Activated CD8-positive, alpha-beta memory T cell treated with anti-CD3 and anti-CD28 coated beads, Interleukin-2, amount 50 U/mL, for 24 hours (primary cell): ENCODE measurements around the gene HEPACAM.

Source experiments
- DNase-seq: peaks from one replicate; pipeline ENCODE4 v3.0.0-alpha.2; 2020; ENCODE audit errors: extremely low read depth

The HEPACAM gene

GRCh38 chr11:124942466-124943253, 6.8 kb upstream of the HEPACAM start:
- no peak for DNase-seq

DNA sequence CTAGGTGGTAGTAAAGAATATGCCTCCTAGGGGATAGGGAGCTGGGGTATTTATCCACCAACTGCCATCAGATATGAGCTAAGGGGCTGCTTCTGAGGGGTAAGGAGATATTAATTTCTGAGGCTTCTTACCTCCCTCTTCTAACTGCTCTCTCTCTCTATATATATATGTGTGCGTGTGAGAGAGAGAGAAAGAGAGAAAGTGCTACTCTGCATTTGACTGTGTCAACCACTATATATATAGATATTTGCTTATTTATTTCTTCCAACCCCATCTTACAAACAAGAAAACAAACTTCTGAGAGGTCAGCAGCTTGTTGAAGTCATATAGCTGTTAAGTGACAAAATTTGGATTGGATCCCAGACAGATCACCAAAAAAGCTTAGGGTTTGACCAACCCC, 5.9 kb upstream of the HEPACAM start:
- DNase-seq = no peak

DNA sequence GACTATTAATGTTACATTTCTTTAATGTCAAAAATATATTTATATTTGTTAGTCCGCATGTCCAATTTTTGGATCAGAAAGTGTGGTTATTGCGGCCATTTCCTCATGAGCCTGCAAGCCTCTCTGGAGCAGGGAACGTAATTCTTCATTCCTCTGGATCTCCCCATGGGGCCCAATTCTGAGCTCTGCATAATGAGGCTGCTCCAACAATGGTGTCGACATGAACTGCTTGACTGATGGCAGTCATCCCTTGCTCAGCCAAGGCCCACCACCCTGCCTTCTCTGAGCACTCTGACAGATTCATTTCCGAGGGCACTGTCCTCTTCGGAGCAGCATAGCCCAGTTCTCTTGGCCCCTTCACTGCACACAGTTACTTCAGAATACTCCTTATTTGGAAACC, 3.1 kb upstream of the HEPACAM start:
- DNase-seq = no peak

- no peak for DNase-seq
These were observed 2.4 kb upstream of the HEPACAM start for GRCh38 chr11:124938206-124938765.

DNA sequence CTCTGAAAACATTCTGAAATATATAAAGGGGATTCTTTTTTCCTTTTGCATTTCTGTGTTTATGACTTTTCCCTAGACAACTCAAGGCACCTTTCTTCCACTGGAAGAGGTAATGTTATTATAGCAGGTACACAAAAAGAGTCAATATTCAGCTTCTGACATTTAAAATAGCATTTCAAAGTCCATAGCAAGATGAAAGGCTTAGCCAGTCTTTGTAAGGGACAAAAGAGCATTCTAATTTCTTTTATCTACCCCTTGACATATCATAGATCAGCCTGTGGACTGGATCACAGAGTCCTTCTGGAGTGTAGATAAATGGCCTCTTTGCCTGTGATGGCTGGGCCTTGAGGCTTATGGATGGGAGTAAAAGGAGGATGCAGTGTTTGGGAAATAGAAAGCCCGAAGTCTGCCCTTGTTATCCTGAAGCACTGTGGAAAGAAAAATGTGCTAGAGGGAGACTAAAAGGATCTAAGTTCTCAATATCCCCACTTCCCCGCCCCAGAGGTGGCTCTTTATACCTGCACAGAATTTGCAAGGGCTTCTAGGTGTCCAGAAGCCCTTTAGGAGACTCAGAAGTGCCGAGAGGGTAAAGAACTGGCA, 1.6 kb upstream of the HEPACAM start:
- no peak for DNase-seq

DNA sequence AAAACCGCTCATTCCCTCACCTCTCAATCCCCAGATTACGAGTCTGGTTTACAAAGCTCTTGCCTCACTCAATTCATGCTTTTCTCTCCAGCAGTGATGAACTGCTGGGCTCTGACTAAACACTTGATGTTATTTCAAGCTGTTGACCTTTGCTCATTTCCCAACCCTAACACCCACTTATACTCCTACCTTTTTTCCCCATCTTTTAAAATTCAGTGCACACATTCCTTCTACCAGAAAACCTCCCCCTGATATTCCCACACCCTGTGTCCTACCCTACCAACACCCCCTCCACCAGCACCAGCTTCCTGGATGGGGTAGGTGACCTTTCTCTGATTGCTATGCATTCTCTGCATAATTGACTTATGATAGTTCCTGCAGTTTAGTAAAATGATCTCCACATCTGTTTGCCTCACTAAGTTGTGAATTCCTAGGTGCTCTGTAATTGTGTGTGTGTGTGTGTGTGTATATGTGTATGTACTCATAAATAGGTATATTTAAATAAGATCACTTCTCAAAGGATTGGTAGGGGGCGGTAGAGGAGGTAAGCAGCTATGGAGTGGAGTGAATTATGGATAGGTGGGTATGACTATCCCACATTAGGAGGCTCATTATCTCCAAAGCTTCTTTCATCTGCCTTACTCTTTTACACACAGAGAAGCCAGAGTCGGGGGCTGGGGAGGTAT, 842 bp downstream of the HEPACAM start:
- no peak for DNase-seq

DNA sequence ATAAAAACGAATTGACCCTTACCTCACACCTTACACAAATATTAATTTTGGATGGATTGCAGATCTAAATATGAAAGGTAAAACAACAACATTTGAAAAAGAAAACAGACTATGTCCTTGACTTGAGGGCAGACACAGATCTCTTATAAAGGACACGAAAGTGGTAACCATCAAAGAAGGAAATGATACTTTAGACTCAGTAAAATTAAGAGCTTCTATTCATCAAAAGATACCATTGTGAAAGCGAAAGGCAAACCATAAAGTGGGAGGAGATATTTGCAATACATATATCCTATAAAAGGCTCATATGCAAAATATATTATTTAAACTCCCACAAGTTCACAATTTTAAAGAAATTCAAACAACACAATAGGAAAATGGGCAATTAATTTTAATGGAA, 5.0 kb downstream of the HEPACAM start:
- DNase-seq = no peak

- no peak for DNase-seq
These were observed 6.7 kb downstream of the HEPACAM start for GRCh38 chr11:124928942-124929665.

- DNase-seq = no peak
These were observed 12.6 kb downstream of the HEPACAM start for GRCh38 chr11:124923296-124923695.

- DNase-seq = no peak
These were observed 13.0 kb downstream of the HEPACAM start for GRCh38 chr11:124922831-124923230.

- peak; percentile 49 for DNase-seq
These were observed 14.8 kb downstream of the HEPACAM start for GRCh38 chr11:124920870-124921609.

DNA sequence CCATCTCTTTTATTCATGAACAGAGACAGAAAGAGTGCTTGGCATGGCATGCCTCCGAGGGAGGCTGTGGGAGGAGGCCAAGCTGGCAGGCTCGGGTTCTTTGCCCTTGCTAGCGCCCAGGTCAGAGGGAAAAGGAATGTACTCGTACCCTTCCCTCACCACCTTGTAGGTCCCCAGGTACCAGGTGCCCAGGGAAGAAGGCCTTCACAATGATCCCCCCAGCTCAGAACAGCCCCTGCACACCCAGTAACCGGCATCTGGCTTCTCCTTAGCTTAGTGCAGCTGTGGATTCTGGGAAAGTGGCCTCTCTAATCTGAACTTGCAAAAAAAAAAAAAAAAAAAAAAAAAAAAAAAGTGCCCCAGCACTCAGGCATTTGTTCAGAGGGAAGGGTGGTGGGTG, 15.5 kb downstream of the HEPACAM start:
- no peak for DNase-seq

DNA sequence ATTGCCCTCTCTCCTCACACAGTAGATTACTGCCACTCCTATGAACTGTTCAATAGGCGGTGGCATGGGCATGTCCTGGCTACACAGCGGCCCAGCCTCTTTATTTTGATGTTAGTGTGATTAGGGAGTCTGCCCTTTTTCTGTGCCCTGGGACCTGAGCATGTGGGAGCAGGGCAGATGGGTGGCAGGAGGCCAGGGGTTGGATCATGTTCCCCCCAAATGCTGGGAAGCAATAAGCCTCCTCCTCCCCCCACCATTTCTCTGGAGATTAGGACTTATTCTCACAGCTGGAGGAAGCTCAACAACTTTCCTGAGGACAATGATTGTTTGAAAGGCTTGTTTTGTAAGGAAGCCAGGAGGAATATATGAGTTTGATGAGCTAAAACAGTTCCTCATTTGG, 15.9 kb downstream of the HEPACAM start:
- DNase-seq = no peak

DNA sequence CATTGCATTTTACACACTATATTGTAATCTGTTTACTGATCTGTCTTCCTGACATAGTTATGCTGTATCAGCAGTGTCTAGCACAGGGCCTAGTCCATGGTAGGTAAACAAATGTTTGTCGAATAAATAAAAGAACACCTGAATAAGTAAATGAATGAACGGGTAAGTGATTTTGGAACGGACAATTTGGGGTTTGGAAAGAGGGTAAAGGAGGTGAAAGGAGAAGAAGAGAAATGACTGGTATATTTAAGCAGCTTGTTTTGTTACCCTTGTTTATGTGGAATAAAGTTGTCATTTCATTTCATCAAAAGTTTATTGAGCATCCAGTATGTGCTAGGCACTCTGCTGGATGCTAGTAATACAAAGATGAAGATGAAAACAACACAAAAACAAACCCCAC, 16.9 kb downstream of the HEPACAM start, which contains the start of gene HEPN1:
Gene HEPN1, plus strand, starts transcription at position 301 of the 400 bp plus-strand sequence.
- no peak for DNase-seq

DNA sequence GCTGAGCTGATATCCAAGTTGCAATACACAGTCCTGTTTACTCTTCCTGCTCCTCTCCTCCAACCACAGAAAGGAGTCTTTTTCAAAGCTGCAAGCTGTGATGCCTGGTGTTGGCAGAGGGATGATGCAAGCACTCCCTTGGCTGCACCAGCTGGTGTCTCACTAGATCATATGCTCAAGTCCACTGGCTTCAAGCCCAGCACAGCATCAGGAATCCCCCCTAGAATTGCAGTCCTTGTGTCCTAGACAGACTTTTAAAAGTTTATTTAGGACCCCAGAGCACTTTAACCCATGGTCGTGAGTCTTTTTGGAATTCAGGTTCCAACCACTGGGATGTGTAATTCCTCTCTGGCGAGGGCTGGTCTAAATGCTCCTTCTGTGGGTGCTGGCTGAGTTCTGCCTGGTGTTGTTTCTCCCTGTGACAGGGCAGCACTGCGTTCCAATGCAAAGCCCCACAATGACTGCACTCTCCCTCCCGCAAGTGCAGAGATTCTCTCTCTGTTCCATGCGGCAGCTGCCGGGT, 18.7 kb downstream of the HEPACAM start:
- no peak for DNase-seq

- no peak for DNase-seq
These were observed 19.5 kb downstream of the HEPACAM start for GRCh38 chr11:124916370-124916710.

DNA sequence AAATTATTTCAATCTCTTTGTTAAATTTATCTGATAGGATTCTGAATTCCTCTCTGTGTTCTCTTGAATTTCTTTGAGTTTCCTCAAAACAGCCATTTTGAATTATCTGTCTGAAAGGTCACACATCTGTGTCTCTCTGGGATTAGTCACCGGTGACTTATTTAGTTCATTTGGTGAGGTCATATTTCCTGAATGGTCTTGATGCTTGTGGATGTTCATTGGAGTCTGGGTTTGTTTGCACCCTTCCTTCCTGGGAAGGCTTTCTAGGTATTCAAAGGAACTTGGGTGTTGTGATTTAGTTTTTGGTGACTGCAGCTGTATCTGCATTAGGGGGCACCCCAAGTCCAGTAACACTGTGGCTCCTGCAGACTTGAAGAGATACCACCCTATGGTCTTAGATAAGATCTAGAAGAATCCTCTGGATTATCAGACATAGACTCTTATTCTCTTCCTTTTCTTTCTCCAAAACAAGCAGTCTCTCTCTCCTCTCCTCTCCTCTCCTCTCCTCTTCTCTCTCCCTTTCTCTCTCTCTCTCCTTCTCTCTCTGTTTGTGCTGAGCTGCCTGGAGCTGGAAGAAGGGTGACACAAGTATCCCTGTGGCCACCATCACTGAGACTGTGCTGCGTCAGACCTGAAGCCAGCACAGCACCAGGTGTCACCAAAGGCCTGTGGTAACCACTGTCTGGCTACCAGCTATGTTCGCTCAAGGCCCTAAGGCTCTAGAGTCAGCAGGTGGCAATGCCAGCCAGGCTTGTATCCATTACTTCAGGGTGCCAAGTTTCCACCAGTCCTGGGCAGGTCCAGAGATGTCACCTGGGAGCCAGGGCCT, 20.1 kb downstream of the HEPACAM start:
- DNase-seq = no peak

DNA sequence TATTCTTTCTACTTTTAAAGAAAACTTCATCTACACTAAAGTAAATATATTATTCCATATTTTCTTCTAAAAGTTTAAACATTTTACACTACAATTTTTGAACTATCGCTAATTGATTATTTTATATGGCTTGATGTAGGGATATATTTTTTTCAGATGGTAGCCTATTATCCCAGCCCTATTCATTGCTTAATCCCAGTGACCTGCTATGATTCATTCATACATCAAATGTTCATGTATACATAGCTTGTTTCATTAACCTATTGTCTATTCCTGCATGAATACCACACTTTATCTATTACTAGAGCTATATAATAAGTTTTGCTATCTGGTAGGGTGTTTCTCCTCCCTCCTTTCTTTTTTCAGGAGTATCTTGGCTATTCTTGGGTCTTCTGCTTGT, 33.2 kb downstream of the HEPACAM start:
- DNase-seq = no peak

- DNase-seq = no peak
These were observed 35.4 kb downstream of the HEPACAM start for GRCh38 chr11:124900464-124900863.
